GM23248 (cell line): Measurements from ENCODE around the gene MYZAP.

ENCODE experiments used
- EZH2 ChIP-seq: fragments of 200-600 bp; sonication (generic); IDR thresholded peaks from 2 replicates; pipeline ENCODE4 v1.6.1; 2018; ENCODE audit warnings: antibody characterized with exemption, mild to moderate bottlenecking; ENCODE audit not compliant: insufficient read depth, poor library complexity, severe bottlenecking
- EZH2phosphoT487 ChIP-seq: fragments of 200-600 bp; sonication (generic); IDR thresholded peaks from 2 replicates; pipeline ENCODE4 v1.6.1; 2018; ENCODE audit warnings: antibody characterized with exemption, moderate library complexity, mild to moderate bottlenecking, low read depth; ENCODE audit not compliant: insufficient read depth

DNA sequence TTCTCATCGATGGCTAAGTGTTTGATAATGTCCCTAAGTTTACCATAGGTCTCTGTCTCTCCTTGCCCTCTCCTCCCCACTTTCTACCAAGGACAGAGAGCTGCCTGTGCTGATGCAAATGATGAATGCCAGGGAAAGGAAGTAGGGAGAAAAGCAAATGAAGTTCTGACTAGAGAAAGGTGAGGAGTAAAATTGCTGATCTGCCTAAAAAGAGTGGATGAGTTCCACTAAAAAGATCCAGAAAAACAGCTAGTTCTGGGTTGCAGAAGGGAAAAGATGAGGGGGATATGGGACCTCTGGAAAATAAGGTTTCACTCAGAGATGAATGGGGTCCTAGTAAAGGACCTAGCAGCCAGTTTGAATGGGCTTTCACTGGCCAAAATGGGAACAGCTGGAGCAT, 13.8 kb downstream of the MYZAP start:
- TF ChIP-seq EZH2phosphoT487 (no peak), EZH2 (no peak)
